ENCODE data around the gene PCYT2. TPM values are rescaled to one million over a fixed set of nuclear protein-coding genes. Genes with fewer than 3 reads are reported as not detected.
"Not testable (repeated sequence)": the region's sequence is repeated elsewhere in the genome, so short reads cannot be mapped to it uniquely, and the experiment has no call there.

The PCYT2 gene
- polyA plus RNA-seq (2014; cell fraction: cytosol; rRNA removed): 45.0 and 45.3 TPM in 2 replicates
- polyA plus RNA-seq (2014; cell fraction: nucleus; rRNA removed): 168 and 187 TPM in 2 replicates

DNA sequence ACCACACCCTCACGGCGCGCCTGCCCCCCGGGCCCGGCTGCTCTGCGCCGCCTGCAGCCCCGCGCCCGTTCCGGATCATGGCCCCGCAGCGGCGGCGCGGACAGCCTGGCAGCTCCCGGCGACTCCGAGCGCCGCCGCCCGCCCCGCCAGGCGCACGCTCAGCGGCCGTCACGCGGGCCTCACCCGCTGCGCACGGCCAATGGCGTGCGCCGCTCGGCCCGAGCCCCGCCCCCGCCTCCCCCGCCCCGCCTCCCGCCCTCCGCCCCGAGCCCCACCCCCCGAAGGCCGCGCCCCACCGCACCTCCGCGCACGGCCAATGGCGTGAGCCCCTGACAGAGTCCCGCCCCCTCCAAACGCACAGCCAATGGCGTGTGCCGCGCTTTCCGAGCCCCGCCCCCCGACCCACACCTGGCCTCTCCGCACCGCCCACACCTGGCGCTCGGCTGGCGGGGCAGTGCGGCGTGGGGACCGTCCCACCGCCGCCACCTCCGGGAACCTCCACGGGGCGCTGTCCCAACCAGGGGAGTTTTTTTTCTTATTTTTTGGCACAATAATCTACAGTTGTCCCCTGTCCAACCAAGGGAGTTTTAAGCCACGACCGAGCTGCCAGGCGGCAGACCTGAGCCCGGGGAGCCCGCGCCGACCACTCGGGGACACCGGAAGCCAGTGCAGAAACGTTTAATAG is at the start of gene PCYT2:
TSS of gene PCYT2 (minus strand) at position 123 of the 685 bp plus-strand sequence. CDS start at position 79, 44 bp downstream.
- peak; percentile 83 for DNase-seq (ENCODE audit: low spot score)

DNA sequence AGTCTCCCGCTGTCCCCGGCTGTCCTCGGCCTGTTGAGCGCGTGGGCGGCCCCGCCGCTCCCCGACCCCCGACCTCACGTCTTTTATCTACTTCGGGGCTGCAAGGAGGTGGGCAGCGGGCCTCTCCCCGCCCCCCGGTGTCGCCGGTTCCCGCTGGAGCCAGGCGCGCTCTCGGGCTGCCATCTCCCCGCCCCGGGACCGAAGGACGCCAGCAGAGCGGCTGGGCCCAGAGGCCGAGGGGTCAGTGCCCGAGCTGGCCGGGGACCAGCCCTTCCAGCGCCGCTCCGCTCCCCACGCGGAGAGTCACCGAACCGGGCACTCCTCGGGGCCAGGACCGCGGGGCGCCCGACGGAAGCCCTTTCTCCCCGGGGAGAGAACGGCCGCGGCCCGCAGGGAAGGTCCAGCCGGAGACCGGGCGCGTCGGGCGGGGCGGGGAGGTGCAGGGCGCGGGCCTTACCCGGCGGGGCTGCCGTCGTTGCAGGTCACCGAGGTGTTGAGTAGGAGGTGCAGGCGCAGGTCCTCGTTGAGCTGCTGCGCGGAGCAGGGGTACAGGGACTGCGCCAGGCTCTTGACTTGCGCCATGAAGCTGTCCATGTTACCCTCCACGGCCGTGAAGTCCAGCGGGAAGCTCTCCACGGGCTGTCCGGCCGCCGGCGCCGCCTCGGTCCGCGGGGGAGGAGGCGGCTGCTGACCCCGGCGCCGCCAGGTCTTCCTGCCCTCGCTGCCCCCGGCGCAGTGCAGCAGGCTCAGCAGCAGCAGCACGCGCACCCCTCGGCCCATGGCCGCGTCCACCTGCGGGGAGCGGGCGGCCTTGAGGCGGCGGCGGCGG is 49.1 kb upstream of the PCYT2 start:
- no peak for DNase-seq (ENCODE audit: low spot score)

DNA sequence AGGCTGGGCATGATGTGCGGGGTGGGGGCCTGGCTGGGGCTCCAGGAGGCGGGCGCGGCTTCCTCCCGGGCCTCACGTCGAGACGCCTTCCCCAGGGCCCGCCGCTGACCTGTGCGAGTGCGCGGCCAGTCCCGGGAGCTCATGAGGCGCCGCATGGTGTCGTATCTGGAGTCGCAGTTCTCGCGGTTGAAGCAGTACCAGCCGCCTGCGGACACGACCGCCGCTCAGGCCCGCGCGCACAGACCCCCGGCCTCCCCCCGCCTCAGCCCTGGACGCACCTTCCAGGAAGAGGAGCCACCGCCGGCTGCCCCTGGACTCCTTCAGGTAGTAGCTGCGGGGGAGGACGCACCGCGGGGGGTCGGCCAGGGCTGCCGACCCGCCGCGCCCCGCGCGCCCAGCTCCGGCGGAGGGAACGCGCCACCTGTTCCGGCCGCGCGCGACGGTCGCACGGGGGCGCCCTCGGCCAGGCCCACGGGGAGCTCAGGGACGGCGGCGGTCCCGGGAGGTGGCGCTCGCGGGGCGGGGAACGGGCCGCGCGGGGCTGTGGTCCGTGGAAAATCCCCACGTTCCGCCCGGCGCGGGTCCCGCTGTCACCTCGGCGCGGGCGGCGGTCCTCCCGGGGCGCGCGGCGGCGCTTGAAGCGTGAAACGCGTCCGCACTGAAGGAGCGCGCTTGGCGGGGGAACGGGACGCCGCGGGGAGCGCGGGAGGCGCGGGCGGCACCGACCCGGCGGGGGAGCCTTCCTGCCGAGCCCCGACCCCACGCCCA is 48.3 kb upstream of the PCYT2 start:
- peak; percentile 77 for DNase-seq (ENCODE audit: low spot score)

DNA sequence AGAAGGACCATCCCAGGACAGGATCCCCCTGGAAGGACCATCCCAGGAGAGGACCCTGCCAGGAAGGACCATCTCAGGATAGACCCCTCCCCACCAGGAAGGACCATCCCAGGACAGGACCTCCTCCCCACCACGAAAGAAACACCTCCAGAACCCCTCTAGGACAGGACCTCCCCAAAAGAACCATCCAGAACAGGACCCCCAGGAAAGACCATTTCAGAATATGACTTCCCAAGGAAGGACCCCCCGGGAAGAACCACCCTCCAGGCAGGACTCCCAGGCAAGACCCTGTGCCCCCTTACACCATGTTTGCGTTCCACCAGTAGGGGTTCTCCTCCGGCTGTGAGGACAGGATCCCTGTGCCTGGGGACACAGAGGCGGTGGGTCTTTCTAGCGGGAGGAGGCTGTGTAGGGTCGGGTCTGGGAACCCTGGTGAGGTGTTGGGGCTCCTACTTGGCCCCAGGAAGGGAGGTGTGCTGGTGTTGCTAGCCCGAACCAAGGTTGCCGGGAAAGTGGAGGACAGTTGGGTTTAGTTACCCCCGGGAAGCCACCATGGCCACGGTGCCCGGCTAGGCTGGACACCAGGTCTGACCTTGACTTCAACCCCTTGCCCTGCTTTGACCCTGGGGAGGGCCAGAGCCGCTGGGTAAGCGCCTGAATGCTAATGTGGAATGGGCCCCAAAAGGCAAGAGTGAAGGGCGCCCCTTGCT is 47.6 kb upstream of the PCYT2 start:
- DNase-seq (ENCODE audit: low spot score): no peak

DNA sequence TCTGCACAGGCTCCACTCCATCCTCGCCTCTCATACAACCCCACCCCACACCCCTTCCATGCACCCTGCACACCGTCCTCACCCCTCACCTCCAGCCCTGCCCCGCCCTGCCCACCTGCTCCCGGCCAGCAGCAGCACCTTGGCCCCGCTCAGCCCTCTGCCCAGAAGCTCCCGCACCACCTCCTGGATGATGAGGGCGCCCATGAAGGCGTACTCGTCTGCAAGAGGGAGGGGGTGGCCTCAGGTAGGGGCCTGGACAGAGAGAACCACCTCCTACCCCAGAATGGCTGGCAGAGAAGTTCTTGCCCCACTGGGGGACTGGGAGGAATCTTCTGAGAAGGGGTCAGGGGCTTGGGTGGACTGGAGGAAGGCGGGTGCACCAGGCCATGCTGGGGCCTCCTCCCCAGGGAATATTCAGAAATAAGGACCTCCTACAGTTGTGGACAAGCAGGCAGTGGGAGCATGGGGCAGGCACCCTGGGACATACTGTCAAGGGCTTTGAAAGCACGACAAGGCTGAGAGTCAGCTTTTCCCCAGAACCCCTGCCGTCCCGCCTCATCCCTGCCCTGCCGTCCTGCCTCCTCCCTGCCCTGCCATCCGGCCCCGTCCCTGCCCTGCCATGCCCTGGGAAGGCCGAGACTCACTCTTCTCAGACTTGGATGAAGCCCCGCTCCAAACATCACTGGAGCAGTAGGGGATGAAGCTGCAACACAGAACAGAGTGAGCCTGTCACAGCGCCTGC is 46.7 kb upstream of the PCYT2 start:
- no peak for DNase-seq (ENCODE audit: low spot score)

DNA sequence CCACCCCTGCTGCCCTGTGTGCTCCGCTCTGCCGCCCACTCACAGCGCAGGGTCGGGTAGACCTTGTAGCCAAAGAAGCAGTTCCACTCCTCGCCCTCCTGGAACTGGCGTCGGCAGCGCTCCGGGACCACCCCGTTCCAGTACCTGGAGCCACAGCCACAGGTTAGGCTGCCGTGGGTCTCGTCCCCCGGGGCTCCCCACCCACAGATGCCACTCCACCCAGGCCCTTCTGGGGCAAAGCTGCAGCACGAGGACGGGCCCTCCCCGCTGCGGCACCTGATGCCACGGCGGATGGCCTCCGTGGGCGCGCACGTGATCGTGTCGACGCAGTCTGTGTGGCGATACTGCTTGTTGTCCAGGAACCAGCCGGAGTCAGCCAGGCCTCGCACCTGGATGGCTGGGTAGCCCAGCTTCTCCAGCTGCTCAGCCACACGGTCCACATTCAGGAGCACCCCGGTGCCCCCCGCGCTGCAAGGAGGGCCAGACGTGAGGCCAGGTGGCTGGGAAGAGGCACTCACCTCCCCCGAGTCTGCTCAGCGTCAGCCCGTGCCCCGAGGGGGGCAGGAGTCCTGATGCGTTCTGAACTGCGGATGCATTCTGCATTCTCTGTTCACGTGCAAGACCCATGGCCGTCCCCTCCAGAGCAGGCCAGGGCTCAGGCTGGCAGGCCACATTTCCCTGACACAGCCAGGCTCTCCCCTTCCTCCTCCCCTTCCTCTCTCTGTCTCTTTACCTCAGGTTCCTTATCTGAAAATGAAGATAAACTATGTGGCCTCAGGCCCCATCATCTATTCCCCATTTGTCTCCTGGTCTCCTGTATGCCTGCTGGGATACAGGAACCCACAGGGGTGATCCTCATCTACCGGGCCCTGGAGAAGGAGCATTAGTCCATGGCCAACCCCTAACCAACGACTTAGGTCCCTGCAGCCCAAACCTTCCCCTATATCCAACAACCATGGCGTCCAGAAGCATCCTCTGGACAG is 45.7 kb upstream of the PCYT2 start:
- DNase-seq (ENCODE audit: low spot score): no peak

DNA sequence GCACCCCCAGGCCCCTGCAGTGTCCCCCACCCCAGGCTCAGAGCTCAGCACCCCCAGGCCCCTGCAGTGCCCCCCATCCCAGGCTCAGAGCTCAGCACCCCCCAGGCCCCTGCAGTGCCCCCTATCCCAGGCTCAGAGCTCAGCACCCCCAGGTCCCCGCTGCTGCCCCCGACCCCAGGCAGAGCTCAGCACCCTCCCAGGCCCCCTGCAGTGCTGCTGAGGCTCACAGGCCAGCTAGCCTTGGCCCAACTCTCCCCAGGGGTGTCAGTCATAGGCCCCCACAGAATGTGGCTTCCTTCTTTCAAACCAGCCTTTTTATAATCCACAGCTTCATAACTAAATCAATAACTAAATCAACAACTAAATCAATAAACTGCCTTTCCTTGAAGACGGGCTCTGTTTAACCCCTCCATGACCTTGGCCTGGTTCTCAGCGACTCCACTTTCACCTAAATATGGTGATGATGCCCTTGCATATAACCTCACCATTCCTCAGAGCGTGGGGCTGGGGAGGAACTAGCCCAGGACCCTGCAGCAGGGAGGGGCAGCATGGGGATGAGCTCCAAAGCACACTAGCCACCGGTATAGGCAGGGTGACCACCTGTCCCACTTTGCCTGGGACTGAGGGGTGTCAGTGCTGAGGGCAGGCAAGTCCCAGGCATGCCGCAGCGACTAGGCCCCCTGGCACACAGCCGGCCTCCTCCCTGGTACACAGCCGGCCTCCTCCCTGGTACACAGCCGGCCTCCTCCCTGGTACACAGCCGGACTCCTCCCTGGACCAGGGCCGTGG is 44.8 kb upstream of the PCYT2 start:
- no peak for DNase-seq (ENCODE audit: low spot score)

DNA sequence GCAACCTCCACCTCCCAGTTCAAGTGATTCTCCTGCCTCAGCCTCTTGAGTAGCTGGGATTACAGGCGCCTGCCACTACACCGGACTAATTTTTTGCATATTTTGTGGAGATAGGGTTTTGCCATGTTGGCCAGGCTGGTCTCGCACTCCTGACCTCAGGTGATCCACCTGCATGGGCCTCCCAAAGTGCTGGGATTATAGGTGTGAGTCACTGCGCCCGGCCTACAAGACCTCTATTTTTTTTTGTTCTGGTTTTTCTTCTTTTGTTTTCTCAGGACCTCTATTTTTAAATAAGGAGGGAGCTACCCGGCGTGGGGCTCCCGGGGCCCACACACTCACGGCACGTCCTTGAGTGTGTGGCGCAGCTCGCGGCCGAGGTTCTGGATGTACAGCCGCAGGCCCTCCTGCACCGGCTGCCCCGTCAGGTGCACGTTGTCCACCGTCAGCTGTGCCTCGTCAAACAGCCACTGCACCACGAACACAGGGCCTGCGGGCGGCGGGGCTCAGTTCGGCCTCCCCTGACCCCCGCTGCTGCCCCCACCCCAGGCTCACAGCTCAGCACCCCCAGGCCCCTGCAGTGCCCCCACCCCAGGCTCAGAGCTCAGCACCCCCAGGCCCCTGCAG is 44.0 kb upstream of the PCYT2 start:
- no peak for DNase-seq (ENCODE audit: low spot score)

DNA sequence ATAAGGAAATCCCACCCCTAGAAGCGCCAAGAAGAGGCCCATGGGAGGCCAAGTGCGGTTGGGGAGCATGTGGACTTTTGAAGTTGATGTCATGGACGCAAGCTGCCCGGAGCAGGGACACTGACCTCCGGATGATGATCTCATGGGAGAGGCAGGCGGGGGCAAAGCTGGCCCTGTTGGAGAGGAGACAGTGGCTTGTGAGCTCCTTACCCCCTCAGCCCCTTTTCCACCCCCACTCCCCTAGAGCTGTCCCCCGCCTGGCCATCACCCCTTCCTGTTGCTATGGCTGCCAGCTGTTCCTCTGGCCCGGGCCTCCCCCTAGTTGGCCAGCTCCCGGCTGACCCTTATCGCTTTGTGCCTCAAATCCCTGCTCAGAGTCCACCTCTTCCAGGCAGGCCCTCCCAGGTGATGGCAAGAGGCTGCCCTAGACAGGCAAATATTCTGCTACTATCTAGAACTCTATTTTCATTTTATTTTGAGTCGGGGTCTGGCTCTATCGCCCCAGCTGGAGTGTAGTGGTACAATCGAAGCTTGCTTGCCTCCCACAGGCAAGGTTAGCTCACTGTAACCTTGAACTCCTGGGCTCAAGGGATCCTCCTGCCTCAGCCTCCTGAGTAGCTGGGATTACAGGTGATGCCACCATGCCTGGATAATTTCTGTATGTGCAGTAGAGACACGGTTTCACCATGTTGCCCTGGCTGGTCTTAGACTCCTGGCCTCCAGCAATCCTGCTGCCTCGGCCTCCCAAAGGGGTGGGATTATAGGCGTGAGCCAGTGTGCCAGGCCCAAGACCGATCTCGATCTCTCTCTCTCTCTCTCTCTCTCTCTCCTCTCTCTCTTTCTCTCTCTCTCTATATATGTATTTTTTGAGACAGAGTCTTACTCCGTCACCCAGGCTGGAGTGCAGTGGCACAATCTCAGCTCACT is 43.2 kb upstream of the PCYT2 start:
- no peak for DNase-seq (ENCODE audit: low spot score)

DNA sequence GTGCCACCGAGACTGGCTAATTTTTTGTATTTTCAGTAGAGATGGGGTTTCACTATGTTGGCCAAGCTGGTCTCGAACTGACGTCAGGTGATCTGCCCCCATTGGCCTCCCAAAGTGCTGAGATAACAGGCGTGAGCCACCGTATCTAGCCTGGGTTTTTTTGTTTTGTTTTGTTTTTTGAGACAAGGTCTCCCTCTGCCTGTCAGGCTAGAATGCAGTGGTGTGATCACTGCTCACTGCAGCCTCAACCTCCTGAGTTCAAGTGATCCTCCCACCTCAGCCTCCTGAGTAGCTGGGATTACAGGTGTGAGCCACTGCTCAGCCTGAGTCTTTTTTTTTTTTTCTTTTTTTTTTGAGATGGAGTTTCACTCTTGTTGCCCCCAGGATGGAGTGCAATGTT is 42.2 kb upstream of the PCYT2 start:
- not testable (repeated sequence) for DNase-seq (ENCODE audit: low spot score)

DNA sequence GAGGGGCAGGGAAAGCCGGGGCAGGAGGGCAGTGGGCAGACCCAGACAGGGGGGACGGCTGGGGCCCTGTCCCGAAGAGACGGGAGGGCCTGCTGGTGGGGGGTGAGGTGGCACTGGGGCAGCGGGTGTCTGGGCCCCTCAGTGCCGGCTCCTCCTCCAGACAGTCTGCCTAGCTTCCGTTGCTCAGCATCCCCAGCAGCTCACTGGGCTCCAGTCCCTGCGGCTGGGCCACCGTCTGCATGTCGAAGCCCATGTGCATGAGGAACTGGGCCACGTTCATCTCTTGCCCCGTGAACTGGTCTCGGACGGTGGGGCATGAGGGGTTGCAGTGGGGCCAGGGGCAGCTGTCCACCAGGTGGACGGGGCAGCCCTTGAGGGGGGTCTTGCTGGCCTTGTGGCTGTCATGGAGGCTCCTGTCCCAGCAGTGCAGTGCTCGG is 41.6 kb upstream of the PCYT2 start:
- DNase-seq (ENCODE audit: low spot score): no peak

DNA sequence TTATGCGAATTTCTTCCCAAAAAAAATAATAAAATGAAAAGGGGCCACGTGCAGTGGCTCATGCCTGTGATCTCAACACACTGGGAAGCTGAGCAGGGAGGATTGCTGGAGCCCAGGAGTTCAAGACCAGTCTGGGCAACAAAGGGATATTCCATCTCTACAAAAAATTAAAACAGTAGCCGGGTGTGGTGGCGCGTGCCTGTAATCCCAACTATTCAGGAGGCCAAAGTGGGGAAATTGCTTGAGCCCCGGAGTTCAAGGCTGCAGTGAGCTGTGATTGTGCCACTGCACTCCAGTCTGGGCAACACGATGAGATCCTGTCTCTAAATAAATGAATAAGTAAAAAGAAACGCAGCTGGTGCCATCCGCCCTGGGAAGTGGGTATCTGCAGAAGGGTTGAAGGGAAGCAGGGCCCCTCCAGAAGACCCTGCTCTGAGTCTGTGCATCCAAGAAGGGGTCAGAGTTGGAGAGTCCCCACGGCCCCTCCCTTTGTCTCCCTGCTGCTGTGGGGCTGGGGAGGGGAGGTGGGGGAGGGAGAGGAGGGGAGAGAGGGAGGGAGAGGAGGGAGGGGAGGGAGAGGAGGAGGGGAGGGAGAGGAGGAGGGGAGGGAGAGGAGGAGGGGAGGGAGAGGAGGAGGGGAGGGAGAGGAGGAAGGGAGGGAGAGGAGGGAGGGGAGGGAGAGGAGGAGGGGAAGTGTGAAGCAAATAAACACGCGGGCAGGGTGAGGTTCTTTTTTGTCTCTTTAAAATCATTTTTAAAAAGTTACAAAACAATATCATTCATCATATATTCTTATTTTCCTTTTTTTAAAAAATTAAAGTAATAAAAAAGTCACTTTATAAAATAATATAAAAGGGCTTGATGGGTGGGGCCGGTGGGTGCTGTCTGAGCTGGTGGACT is 40.8 kb upstream of the PCYT2 start:
- DNase-seq (ENCODE audit: low spot score): no peak

DNA sequence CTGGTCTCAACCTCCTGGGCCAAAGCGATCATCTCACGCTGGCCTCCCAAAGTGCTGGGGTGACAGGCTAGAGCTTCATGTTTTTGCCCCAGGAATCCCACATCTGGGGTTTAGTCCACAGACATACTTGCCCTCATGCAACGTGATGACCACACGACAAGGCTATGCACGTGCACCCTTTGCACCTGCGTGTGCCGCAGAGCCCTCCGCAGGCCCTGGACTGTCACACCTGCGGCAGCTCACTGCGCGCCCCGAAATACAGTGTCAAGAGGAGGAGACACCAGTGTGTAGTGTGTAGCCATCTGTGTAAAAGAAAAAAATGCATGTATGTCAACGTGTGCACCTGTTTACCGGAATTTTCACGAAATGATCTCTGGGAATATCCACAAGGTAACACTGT is 39.3 kb upstream of the PCYT2 start:
- no peak for DNase-seq (ENCODE audit: low spot score)

DNA sequence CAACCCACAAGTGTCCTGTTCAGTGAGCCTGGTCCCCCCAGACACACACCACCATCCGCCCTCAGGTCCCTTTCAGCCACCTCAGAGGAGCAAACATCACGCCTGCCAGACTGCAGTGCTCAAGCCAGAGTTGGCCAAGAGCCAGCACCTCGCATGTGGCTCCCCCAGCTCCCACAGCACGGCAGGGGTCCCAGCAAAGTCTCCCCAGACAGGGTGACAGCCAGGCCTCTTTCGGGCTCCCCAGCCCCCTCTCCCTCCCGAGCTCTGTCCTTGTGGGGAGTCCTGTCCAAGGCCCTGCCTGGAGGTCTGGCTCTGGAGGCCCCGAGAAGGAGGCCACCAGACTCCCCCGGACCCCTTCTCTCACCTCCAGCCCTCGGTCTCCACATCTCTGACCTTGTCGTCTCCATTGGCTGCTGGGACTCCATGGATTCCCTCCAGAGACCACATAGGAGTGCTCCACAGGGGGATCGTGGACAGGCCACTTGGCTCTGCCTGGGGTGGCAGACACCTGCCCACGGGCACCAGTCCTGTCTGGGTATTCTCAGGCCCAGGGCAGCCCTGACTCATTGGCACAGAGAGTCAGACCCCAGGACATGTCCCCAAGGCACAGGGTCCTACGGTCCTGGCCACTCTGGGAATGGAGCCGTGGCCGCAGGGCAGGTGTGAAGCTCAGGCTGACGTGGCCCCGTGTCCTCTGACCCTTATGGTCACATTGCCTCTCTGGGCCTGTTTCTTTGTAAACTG is 37.6 kb upstream of the PCYT2 start:
- no peak for DNase-seq (ENCODE audit: low spot score)

DNA sequence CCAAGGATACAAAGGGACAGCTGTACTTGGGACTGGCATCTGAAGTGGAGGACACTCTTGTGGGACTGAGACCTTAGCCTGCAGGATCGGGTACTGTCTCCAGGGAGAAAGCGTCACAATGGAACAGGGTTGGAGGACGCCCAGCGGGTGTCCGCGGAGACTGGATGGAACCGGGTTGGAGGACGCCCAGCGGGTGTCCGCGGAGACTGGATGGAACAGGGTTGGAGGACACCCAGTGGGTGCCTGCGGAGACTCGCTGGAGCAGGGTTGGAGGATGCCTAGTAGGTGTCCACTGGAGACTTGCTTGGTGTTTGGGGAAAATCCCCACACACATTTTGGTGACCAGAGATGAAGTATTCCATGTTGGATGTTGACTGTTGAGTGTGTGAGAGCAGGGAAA is 36.0 kb upstream of the PCYT2 start, which contains the start of gene MYADML2:
TSS of gene MYADML2 (minus strand) at position 45 of the 400 bp plus-strand sequence. CDS start 5,492 bp downstream, outside the sequence.
- DNase-seq (ENCODE audit: low spot score): no peak

Data from SK-N-DZ (cell line).